ENCODE data around the gene OR2T3.
"Not testable (repeated sequence)": the region's sequence is repeated elsewhere in the genome, so short reads cannot be mapped to it uniquely, and the experiment has no call there.

Gene OR2T3, protein sequence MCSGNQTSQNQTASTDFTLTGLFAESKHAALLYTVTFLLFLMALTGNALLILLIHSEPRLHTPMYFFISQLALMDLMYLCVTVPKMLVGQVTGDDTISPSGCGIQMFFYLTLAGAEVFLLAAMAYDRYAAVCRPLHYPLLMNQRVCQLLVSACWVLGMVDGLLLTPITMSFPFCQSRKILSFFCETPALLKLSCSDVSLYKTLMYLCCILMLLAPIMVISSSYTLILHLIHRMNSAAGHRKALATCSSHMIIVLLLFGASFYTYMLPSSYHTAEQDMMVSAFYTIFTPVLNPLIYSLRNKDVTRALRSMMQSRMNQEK

DNA sequence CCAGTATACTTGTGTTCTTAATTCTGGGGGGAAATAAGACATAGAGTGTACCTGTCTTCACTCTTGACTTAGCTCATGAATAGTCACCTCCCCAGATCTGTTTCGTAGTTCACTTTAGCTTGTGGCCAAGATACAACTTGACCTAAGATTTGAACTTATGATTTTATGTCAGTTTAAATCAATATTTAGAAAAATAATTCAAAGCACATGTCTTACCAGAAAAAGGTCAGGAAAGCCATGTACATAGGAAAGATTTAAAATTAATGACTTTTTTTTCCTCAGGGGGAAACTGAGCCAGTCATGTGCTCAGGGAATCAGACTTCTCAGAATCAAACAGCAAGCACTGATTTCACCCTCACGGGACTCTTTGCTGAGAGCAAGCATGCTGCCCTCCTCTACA, at the start of gene OR2T3:
OR2T3 (plus strand) TSS at position 301 of the 400 bp plus-strand sequence; CDS start at position 301, 0 bp downstream.
- not testable (repeated sequence) for DNase-seq

DNA sequence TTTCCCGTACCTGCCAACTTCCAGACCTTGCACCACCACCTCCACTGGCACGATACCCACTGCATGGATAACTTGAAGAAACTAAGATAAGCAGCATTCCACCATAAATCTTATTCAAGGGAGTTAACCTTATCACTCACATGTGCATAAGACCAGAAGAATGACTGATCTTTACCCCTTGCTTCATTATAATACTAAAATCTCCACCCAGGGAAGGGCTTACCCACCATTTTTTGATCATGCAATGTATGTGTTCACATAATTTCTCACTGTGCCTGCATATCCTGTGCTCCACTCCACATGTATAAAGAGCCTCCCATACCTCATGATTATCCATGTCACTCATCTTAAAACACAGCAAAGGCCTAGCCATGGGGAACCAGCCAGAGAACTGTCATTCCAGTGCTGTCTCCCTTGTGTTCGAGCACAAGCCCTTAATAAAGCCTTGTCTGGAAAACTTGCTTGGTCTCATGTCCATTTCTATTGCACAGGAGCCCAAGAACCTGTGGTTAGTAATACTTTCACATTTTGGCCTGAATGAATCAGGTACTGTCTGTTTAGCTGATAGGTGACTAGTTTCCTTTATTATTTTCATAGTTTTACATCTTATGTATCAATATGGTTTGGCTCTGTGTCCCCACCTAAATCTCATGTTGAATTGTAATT, 45.5 kb upstream of the OR2T3 start:
- not testable (repeated sequence) for DNase-seq

DNA sequence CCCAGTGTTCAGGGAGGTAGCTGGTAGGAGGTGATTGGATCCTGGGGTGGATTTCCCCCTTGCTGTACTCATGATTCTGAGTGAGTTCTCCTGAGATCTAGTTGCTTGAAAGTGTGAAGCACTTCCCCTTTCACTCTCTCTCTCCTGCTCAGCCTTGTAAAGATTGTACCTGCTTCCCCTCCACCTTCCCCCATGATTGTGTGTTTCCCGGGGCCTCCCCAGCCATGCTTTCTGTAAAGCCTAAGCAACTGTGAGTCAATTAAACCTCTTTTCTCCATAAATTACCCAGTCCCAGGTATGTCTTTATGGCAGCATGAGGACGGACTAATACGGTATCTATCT, 45.0 kb upstream of the OR2T3 start:
- not testable (repeated sequence) for DNase-seq

DNA sequence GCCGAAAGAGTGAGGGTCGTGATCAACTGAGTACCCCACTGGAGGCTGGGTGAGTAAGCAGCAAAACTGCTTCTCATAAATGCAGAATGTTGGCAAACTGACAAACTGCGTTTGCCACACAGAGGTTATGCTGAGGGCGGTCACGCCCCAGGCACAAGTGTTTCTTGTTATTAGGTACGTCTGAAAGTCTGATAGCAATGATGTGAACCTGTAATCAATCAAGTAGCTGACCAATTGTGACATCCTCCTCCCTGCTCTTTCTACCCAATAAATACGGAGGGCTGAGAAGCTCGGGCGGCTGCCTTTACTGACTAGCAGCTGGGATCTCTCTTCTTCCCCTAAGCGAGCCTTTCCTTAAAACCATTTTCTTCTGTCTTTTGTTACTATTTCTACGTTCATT, 41.5 kb upstream of the OR2T3 start:
- not testable (repeated sequence) for DNase-seq

DNA sequence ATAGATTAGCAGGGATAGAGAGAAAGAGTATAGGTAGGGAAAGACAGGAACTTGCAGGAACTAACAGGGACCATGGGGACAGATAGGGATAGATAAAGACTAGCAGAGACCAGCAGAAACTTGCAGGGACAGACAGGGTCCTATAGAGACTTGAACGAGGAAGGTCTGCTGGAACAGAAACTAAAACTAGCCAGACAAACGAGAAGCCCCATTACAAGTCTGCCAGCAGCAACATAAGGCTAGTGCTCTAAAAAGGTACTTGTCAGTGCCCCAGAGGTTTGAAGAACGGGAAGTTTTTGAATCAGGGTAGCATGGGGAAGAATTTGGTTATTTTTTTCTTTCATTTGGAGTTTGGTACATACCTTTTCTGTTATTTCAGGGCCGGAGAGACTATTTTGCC, 41.0 kb upstream of the OR2T3 start:
- not testable (repeated sequence) for DNase-seq

DNA sequence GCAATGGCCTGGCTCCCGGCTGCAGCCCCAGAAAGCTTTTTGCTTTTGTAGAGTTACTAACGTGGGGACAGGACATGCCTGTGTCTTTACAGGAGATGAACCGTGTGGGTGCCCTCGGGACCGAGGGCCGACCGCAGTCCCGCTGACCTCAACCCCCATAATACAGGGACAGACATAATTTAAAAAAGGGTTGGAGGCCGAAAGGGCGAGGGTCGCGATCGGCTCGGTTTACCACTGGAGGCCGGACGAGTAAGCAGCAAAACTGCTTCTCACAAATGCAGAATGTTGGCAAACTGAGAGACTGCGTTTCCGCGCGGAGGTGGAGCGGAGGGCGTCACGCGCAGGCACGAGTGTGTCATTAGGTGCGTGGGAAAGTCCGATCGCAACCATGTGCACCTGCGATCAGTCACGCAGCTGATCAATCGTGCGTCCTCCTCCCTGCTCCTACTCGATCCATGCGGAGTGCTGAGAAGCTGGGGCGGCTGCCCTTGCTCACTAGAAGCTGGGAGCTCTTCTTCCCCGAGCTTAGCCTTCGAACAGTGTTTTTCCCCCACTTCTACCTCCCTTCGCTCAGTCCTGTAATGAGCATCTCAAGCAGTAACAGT, 39.2 kb upstream of the OR2T3 start:
- not testable (repeated sequence) for DNase-seq

DNA sequence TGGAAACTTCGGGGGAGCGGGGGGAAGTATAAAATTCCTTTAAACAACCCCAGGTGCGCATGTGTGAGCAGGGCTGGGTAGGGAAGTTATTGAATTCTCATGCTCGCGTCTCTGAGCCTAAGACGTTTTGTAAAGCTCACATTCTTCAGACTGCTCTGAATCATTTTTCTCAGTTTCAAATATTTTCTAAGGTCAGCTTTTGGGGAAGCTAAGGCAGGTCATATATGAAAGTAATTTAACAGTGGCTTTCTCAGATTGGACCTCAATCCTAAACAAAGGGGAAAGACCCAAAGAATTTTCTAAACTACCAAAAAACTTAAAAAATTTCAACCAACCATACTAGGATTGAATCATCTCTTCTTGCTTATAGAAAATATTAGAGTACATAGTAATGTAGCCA, 38.2 kb upstream of the OR2T3 start:
- not testable (repeated sequence) for DNase-seq

DNA sequence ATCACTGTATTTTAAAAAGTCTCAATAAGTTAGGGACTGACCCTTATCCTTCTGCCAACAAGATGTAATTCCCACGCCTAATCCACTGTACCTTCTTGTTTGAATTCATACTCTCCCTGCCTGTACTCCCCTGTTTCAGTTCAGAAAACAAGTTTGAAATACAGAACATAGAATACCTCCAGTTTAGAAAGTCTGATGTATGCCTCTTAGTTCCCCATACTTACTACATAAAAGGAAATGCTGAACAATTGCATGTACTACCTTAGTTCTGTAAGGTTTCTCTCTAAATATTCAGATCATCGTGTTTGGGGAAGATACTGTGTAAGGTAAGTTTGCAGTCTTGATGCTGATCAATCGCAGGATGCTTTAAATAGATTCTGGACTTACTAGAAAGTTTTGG, 36.8 kb upstream of the OR2T3 start:
- DNase-seq: not testable (repeated sequence)

DNA sequence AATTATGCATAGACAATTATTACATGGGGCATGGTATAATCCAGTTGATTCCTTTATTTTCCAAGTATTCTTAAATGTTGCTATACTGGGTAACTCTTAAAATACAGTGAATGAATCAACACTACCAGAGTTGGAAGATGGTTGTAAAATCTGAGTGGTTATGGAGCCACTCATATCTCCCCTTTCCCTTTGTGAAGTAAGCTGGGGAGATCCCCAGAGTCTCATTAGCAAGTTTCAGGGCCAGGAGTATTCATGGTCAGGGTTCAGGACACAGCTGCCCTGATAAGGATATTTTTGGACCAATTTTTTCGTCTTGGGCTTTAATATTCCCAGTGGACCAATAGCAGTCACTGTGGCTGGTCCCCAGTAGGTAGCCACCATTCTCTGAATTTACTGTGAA, 34.5 kb upstream of the OR2T3 start:
- DNase-seq: not testable (repeated sequence)

DNA sequence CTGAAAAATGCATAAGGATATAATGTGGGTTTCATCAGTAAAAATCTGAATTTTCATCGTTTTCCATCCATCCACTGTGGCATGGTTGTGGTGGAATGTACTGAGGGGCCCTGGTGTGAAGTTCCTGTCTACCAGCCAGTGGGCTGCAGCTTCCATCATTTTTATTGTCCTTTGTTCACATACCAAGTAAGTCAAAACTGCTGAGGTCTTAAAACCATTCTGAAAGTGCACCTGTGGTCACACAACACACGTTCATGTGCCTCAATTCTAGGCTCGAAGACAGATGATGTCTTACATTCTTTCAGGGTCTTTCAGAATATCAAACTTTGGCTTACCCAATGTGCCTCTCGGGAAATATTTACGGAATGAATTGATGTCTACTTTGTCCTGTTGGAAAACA, 33.9 kb upstream of the OR2T3 start:
- not testable (repeated sequence) for DNase-seq

DNA sequence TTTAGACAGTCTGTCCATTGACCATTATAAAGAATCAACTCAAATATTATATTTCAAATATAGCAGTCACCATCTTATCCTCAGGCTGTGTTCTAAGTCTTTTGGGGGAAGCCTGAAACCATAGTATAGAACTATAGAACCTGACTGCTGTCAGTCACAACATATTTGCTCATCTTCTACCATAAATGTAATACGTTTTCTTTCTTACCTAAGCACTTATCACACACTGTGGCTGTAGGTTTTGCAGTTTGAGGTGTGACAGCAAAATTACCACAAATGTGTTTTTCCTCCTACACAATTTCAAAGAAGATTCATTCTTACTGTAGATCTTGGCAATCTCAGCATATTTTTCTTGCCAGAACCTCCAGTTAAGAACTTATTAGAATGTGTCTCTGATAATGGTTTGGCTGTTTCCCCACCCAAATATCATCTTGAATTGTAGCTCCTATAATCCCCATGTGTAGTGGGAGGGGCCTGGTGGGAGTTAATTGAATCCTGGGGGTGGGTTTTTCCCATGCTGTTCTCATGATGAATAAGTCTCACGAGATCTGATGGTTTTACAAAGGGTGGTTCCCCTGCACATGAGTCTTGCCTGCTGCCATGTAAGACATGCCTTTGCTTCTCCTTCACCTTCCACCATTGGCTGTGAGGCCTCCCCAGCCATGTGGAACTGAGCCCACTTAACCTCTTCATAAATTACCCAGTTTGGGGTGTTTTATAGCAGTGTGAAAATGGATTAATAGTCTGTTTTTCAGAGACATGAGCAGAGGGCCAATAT, 30.5 kb upstream of the OR2T3 start:
- DNase-seq: not testable (repeated sequence)

DNA sequence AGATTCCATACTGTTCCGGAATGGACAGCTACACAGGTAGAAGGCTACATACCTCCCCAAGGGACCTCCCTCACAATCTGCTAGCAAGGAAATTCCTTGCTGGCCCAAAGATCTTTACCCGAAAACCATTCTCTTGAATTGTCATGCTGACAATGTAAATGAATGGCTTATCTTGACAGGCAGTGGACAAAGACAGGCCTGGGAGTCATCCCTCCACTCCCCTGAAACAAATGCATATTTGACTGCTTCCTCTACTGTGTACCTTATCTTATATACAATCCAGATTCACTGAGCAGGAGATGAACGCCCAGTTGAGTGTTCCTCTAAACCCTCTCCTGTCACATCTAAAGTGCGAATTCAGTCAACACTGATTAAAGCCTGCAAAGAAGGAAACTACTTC, 28.5 kb upstream of the OR2T3 start:
- not testable (repeated sequence) for DNase-seq

DNA sequence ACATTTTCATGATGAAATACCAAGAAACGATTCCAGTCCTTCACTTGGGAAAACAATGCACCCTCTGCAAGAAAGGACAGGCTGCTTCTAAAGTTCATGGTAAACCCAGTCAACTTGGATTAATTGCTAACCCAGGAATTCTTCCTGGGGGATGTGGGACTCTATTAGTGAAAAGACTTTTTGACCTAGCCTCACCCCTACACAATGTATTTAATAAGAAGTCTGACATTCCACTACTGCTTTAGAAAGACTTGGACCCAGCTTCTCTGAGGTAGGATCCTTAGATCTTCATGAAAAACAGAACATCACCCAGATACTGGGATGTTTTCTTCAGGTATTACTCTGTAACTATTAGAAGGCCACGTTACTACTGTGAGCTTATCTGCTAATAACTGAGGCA, 27.8 kb upstream of the OR2T3 start, which contains the start of gene OR2T2:
OR2T2 (plus strand) TSS at position 239 of the 400 bp plus-strand sequence. CDS start 7,161 bp downstream, outside the sequence.
- not testable (repeated sequence) for DNase-seq

DNA sequence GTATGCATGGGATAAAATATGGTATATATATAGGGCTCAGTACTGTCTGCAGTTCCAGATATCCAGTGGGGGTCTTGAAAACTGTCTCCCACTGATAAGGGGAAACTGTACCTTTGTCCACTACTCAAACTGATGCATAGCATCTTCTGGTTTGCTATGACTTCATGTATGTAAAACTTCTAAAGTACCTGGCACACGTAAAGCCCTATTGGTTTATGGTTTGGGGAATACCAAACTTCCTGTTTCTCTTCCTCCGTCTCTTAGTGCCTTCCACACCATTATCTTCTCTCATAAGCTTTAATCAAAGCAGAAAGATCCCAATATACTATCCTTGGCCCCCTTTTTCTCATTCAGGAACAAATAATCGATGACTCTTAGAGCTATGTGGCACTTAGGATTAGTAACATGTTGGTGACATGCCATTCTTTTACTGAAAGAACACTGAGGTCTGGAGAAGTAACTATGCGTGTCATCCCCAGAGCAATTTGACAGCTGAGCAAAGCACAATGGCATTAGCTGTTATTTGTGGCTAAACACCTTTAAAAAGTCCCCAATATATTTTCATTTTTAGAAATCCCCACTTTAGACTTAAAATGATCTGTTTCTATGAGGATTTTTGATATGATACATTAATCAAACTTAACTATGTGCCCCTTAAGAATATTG, 24.6 kb upstream of the OR2T3 start:
- DNase-seq: not testable (repeated sequence)

DNA sequence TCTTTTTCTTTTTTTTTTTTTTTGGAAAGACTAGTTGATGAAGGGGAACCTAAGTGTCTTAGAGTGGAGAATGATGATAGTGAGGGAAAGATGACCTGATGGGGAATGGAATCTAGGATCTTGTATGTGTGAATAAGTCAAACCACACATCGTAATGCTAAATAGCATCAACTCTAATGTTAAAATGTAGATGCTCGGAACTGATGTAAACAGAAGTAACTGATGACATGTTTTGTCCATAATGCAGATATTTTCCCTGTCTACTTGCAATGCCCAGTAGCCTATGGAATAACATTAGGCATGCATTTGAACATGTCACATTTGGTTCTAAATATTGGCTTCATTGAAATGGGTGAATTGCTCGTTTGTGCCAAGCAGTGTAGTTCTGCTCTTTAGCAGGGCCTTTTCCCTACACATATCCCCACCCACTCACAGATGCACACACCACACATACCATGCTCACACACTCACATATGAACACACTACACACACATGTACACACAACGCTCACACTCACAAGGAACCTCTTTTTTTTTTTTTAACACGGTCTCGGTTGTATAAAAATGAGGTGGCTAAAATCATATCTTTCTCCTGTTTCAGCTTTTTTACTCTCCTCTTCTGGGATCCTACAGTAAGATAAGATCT, 23.2 kb upstream of the OR2T3 start:
- DNase-seq: not testable (repeated sequence)

DNA sequence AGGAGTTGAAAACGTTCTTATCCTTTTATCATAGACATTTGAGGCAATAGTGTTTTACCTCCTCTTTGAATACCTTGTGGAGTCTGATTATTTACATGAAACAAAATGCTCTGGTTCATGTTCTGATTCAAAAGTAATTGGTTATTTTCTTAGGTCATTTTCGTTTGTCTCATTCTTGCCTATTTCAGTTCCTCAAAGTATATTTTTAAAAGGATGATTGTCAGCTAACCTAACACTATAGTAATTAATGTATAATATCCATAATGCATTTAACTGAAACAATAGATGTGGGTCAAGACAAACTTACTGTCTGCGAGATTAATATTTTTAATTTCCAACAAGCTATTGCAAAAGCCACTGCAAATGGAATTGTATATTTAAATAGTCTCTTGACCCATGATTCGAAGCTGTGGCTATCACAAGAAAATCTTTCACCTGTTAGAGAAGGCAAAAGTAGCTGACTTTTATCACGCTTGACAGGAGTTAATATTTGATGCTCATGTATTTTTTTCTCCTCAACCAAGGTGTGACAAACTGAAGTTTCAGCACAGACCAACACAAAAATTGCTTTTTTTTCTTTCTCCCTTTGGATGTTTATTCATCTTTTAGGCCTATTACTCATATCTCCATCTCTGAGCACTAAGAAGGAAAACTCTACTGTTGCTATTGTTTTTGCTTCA, 22.5 kb upstream of the OR2T3 start:
- DNase-seq: not testable (repeated sequence)

DNA sequence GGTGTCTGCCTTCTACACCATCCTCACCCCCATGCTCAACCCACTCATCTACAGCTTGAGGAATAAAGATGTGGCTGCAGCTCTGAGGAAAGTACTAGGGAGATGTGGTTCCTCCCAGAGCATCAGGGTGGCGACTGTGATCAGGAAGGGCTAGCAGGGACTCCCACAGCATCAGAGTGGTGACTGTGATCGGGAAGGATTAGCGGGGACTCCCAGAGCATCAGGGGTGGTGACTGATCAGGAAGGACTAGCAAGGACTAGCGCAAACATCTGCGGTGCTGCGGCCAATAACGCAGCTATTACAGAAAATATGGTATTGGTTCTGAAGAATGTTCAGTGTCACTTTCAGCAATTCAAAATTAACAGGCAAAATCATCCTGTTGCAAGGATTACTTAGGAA, 19.5 kb upstream of the OR2T3 start:
- not testable (repeated sequence) for DNase-seq

DNA sequence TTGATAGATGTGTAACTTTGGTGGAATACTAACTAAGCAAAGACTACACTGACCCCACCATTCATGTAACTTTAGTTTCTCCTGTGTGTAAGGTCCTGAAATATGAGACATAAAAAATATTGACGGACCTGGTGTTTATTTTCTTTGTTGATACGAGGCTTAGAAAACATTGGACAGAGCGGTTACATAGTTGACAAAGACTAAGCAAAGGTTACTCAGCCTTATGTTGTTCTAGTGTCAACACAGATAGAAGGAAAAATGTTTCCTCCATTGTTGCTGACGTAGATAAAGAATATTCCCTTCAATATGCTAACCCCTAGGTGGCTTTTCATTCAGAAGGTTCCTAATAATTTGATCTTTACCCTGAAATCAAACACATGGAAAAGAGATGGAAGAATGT, 18.1 kb upstream of the OR2T3 start:
- not testable (repeated sequence) for DNase-seq

DNA sequence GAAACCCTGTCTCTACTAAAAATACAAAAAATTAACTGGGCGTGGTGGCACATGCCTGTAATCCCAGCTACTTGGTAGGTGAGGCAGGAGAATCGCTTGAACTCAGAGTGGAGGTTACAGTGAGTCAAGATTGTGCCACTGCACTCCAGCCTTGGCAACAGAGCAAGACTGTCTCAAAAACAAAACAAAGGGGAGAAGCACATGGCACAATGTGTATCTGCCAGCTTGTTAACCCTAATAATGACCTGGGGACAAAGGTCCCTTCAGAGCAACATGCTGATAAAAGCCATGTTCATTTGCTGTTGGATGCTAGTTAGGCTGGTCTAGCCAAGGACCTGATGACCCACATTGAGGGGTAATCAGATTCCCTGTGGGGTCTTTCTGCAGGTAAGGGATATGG, 16.5 kb upstream of the OR2T3 start:
- DNase-seq: not testable (repeated sequence)

DNA sequence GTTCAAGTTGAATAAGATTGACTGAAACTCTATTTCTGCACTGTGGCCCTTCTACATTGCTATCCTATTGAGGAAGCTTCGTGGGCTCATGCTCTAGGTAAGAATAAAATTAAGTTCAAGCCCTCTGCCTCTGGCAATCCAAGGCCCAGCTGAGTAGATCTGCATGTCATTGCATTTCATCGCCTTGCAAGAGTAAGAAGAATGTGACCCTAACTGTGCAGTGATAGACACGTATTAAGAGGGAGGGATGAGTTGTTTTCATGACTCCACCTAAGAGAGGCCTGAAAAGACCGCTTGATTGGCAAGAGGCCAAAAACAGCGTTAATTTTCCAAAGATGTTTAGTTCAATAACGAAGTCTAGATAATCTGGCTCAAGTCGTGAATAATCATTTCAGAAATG, 14.0 kb upstream of the OR2T3 start:
- not testable (repeated sequence) for DNase-seq

DNA sequence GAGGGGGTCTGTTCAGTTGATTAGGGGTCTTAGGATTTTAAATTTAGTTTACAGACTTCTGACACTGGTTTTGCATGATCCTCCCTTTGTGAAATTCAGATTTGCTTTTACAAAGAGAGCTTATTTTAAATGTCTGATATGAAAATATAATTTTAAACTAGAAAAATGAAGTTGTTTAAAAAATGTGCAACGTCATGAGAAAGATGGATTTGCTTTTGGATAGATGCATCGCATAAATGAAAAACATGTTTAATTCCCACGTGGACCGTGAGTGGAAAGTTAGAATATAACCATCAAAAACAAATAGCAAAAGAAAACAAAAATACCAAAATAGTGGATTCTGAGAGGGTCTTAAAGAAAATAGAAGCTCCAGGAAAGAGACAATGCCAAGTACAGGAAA, 2.0 kb upstream of the OR2T3 start:
- DNase-seq: no peak

Data from stimulated activated CD4-positive, alpha-beta T cell treated with anti-CD3 and anti-CD28 coated beads, Interleukin-4, amount 100 ng/mL, for 1 hour (primary cell).